22Rv1 (cell line): Measurements from ENCODE around the gene MXD4.

ENCODE experiments used
- ZFX ChIP-seq: fragments of 450-650 bp; IDR thresholded peaks from 2 replicates; pipeline ENCODE4 v1.6.1; 2017; ENCODE audit warnings: antibody characterized with exemption, borderline replicate concordance
- TF ChIP-seq, protein P1 (sequence below): fragments of 450-650 bp; IDR thresholded peaks from 2 replicates; pipeline ENCODE4 v1.5.1; 2017; ENCODE audit warnings: mild to moderate bottlenecking

DNA sequence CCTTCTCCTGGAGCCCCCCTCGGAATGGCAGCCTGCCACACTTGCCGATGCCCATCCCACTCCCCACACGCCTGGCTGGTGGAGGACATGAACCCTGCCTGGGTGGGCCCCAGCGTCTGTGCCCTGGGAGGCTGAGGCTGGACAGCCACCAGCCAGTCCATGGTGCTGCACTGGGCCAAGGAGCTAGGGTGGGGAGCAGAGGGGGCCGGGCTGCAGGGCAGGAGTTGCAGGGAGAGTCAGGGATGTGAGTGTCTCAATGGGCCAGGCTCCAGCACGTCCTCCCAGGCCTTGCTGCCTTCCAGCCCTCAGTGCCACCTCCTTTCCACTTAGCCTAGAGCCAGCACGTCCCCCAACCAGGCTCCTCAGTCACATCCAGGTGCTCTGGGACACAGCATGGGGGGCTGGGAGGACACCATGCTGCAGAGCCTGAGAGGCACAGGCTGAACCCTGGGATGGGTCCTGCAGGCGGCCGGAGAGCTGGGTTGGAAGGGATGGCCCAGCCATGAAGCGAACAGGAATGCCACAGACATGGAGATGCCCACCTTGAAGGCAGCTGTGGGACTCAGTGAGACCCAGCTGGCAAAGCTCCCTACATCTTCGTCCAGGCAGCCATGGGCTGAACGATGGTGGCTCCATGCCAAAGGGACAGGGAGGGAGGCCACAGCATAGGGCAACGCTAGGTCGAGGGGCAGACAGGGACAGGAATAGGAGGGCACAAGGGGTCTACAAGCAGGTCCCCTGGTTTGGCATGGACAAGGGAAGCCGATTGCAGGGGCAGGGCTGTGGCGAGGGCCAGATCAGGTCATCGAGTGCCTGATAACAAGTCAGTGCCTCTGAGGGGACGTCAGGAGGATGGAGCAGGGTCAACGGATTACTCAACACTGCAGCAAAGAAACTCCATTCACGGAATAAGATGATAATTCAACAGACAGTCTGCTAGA lies 30.1 kb upstream of the MXD4 start:
- TF ChIP-seq, protein P1, sequence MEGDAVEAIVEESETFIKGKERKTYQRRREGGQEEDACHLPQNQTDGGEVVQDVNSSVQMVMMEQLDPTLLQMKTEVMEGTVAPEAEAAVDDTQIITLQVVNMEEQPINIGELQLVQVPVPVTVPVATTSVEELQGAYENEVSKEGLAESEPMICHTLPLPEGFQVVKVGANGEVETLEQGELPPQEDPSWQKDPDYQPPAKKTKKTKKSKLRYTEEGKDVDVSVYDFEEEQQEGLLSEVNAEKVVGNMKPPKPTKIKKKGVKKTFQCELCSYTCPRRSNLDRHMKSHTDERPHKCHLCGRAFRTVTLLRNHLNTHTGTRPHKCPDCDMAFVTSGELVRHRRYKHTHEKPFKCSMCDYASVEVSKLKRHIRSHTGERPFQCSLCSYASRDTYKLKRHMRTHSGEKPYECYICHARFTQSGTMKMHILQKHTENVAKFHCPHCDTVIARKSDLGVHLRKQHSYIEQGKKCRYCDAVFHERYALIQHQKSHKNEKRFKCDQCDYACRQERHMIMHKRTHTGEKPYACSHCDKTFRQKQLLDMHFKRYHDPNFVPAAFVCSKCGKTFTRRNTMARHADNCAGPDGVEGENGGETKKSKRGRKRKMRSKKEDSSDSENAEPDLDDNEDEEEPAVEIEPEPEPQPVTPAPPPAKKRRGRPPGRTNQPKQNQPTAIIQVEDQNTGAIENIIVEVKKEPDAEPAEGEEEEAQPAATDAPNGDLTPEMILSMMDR, result no peak
- TF ChIP-seq ZFX, result no peak
